GM19467 (cell line): ENCODE measurements around the gene KIAA1217.

Source experiments
- ATAC-seq: cut with Tn5 transposase; IDR thresholded peaks from one replicate; pipeline ENCODE4 v1.9.1; 2021; ENCODE audit warnings: mild to moderate bottlenecking, moderate library complexity; ENCODE audit not compliant: unreplicated experiment

KIAA1217 gene

DNA sequence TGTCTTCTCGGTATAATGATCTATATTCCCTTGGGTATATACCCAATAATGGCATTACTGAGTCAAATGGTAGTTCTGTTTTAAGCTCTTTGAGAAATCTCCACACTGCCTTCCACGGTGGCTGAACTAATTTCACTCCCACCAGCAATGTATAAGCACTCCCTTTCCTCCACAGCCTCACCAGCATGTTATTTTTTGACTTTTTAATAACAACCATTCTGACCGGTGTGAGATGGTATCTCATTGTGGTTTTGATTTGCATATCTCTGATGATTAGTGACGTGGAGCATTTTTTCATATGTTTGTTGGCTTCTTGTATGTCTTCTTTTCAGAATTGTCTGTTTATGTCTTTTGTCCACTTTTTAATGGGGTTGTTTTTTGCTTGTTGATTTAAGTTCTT, 33.6 kb downstream of the KIAA1217 start:
- no peak for ATAC-seq

DNA sequence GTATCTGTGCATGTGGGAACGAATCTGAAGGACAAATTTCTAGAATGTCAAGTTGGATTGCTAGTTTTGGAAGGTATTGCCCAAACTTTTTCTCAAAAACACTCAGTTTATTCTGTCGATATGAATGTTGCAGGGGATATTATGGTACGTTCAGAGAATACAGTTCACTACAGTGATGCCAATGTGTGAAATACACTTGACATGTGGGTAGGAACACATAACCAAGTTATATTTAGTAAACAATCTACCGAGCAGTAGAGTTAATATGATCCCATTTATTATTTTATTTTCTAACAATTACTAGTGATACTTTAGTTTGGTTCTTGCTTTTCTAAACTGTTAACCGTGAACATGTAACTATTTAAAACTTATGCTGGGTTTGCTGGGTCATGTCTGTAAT, 37.4 kb downstream of the KIAA1217 start:
- ATAC-seq, result no peak

DNA sequence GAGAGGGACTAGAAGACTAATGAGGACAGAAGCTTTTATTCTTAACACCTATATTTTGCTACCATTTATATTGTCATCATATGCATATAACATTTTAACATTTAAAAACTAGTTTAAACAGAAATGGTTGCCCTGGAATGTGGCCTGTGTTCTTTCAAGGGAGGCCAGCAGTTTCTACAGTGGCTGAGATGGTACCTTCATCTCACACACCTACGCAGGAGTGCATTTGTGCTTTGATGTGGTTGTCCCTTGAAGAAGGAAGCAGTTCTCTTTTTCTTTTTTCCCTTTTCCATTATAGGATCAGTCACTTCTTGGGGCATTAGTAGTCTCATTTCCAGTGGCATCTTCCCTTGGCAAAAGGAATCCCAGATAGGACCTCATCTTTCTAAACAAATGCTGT, 38.9 kb downstream of the KIAA1217 start:
- no peak for ATAC-seq

- ATAC-seq, result no peak
These were observed 41.0 kb downstream of the KIAA1217 start for GRCh38 chr10:24249829-24250415.

- ATAC-seq, result no peak
These were observed 42.6 kb downstream of the KIAA1217 start for GRCh38 chr10:24251547-24251946.

DNA sequence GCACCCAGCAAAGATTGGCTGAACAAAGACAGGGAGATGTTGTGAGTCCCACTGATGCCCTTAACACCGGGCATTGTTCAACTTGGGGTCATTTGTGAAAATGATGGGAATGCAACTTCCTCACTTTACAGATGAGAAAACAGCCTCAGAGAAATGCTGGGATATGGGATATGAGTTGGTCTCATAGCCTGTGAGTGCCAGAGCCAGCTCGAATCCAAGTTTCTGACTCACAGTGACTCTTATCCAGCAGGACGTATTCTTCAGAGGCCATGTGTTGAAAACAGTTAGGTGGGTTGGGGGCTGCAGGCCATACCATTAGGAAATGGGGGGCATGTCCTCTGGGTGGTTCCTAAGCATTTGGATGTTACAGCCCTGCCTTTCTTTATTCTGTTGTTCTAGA, 45.2 kb downstream of the KIAA1217 start:
- no peak for ATAC-seq

DNA sequence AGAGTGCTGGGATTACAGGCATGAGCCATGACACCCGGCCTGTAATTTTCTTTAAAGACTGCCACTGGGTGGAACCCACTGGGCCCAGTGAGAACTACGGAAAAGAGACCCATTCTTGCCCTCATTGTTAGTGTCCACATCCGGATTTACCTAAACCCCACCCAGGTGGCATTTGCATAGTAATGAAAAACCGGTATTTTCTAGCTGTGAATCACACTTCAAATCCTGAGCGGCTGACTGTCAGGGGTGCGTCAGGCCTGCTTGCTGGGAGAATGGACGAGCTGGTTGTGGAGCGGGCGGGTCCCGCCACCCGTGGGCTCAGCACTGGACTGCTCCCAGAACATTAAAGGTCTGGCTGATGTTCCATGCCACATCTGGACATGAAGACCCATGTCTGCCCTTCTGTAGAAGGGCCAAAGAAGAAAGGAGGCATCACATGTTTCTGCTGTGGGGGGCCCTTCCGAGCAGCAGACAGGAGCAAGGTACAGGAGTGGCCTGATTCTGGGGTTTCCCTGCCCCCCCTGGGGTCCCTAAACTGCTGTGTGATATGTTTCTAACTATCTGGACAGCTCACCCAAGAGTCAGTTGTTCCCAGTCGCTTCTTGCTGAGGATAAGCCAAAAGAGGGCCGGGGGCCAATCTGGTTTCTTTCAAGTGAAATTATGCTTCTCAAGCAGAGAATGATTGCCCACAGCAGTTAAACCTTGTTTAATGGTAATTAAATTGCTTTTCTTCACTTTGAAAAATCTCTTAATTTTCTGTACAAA, 46.4 kb downstream of the KIAA1217 start:
- no peak for ATAC-seq

DNA sequence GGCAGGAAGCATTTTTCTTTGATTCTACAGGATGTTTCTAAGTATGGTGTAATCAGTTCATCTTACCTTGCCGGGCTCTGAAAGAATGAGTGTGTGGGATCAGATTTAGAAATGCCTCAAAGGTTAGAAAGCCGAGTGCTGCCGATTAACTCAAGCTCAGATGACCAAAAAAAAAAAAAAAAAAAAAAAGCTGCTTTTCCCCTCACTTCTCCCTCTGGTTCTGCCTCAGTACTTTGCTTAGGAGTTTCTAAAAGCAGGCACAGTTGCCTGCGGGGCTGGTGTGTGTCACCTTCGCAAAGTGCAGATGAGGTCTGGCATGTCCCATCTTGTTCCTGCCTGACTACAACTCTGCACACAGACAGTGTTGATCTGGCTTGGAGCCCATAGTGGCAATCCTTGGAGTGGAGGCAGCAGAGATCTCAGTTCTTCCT, 47.0 kb downstream of the KIAA1217 start:
- no peak for ATAC-seq

DNA sequence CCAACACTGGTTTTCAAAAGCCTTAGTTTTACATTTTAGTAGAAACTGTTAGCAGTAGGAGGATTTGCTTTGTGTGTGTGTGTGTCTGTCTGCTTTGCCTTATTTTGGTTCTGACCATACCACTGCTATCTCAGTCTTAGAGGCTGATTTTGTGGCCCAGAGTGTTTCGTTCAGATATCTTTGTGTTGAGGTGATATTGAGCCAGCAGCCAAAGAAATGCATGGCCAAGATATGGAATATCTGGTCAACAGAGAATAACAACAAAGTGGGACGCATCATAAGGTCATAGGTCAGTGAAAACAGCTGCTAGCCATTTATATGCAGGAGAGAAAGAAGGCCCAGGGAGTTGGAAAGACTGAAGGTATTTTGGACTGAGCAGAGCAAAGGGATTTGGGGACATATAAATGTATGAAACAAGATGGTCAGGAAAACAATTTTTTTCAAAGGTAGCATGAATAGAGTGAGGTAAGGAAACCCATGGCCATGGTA, 47.7 kb downstream of the KIAA1217 start:
- no peak for ATAC-seq

DNA sequence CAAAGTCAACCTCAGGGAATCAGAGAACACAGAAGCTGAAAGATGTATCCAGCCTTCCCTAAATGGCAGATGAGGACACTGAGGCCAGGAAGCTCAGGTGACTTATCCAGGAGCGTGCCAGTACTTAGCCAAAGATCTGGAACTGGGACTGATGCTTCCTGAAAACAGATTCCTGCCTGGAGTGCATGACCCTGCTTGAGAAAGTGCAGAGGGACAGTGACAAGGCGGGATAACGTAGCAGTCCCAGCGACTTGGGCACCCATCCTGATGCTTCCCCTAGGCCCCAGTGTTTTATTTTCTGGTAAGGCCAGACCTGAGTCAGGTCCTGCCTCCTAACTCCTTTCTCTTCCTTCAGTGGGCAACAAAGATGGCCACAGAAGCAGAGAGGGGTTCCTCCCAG, 48.6 kb downstream of the KIAA1217 start:
- no peak for ATAC-seq

DNA sequence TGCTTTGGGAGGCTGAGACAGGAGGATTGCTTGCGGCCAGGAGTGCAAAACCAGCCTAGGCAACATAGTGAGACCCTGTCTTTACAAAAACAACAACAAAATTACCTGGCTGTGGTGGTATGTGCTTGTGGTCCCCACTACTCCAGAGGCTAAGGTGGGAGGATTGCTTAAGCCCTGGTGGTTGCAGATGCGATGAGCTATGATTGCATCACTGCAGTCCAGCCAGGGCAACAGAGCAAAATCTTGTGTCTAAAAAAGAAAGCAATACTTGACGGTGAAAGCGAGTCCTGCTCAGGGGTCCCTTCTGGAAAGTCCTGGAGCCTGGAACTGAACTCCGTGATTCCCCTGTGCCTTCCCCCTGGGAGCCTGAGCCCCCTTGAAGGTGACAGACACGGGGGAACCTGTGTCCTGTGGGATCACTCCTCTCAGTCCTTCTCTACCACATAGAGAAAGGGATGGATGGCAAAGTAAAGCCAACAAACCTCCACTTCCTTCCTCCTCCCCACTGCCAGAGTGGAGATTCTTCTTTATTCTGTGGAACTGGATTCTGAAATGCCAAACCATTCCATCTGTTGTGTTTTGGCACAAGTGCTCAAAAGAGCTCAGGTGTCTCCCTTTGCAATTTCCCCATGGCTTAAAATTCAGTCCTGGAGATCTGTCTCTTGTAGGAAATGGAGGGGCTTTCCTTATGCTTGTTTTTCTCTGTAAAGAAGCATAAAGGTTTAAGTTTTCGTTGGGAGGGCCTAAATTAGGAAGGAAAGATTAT, 50.6 kb downstream of the KIAA1217 start:
- ATAC-seq, result no peak

GRCh38 chr10:24261627-24262026, 52.7 kb downstream of the KIAA1217 start:
- no peak for ATAC-seq

DNA sequence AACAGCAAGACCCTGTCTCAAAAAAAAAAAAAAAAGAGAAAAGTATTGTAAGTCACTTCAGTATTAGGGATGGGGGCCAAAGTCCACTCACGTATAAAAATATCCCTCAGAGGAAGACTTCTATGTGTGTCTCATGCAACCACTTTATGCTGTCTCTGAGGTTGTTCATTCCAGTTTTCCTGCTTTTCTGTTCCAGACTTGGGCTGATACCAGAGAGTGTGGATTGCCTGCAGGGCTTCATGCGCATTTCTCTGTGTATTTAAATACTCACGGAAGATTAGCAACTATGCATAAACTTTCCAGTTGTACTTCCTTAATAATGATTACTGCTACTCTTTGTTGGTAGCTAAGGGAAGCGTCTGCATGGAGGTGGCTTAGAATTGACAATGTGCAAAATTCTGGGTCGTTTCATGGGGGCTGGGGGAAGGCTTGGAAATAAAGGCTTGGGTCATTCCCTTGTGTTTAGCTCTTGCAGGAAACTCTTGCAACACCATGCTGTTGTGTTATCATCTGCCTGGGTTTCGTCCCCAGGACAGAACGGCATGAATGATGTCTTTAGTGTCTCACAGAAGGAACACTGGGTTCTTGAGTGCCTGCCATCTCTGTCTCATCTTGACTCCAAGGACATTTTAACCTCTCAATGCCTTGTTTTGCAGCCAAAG, 54.1 kb downstream of the KIAA1217 start:
- no peak for ATAC-seq

DNA sequence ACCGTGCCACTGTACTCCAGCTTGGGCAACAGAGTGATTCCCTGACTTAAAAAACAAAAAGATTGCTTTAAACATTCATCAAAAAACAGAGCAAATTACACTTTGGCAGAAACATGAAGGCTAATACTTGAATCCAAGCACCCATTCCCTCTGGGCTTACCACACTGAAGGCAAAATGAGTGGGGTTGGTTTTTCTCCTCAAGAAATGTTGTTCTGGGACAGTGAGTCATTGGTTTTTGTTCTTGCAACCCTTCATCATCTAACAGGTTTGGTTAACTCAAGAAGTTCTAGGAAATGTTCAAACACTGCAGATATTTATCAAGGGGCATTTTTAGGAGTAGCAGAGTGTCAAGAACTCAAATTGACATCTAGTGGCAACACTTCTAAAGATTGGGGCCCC, 60.5 kb downstream of the KIAA1217 start:
- no peak for ATAC-seq

- ATAC-seq, result no peak
These were observed 63.4 kb downstream of the KIAA1217 start for GRCh38 chr10:24272374-24272773.

DNA sequence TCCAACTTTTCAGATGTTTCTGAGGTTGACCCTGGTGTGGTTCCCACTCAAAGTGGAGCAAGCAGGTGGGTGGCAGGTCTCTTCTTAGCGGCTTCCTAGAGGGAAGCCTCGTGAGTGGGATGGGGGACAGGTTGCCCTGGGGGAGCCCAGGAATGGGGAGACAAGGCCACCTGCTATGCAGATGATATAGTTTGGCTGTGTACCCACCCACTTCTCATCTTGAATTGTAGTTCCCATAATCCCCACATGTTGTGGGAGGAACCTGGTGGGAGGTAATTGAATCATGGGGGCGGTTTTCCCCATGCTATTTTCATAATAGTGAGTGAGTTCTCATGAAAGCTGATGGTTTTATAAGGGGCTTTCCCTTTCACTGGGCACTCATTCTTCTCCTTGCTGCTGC, 68.3 kb downstream of the KIAA1217 start:
- ATAC-seq, result no peak

DNA sequence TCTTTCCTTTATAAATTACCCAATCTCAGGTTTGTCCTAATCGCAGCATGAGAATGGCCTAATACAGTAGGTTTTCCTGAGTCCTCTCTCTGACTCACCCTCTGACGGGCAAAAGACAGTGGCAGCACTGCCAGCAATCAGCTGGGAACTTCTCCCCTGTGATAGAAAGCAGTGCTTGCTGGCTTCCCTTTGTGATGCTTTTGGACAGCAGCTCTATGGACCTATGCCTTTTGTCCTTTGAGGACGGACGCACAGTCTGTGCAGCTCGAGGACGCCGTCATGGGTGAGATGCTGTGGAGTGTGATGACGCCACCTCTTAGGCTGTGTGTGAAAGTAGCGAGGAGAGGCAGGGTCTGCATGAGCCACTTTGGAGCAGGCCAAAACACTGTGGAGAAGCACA, 68.8 kb downstream of the KIAA1217 start:
- ATAC-seq, result no peak

DNA sequence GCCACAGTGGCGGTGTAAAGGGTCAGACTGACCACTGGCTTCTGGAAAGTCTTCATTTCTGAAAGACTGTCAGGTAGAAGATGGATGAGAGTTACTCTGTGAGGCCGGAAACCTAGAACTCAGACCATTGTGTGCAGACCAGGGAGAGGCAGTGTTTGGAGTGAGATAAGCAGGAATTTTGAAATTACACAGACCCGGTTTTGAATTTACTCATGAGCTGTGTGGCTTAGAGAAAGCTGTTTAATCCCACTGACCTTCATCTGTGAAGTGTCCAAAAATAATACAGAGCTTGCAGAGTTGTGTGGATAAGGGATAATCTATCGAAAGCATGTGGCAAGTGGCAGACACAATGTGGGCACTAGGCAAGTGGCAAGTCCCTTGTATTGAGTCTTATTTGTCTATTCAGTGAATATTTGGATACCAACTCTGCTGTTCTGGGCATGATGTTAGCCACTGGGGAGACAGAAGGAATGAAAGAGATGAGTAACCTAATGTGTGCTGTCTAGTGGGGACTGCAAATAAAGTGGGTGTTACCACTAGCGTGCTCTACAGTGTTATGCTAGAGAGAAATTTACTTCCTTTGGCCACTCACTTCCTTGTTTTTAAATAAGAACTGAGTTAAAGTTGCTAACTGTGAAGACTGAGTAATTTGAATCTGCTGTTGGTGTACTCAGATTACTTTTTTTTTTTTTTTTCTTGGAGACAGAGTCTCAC, 69.4 kb downstream of the KIAA1217 start:
- ATAC-seq, result no peak

- ATAC-seq, result no peak
These were observed 70.2 kb downstream of the KIAA1217 start for GRCh38 chr10:24279166-24279565.

GRCh38 chr10:24287559-24288195, 78.7 kb downstream of the KIAA1217 start:
- ATAC-seq, result no peak
